Measurements from ENCODE around the gene FZD7. TPM values are rescaled to one million over a fixed set of nuclear protein-coding genes. Genes with fewer than 3 reads are reported as not detected.

Gene FZD7
- total RNA-seq, 1 donor from 2014 or later = 1.3 TPM

DNA sequence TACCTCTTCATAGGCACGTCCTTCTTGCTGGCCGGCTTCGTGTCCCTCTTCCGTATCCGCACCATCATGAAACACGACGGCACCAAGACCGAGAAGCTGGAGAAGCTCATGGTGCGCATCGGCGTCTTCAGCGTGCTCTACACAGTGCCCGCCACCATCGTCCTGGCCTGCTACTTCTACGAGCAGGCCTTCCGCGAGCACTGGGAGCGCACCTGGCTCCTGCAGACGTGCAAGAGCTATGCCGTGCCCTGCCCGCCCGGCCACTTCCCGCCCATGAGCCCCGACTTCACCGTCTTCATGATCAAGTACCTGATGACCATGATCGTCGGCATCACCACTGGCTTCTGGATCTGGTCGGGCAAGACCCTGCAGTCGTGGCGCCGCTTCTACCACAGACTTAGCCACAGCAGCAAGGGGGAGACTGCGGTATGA, 2.3 kb downstream of the FZD7 start:
- DNase-seq = no peak
- H3K27ac Mint-ChIP-seq = no peak overlapping the region
- H3K4me1 Mint-ChIP-seq = peaks cover 12% of the 10 kb centered on the region
- H3K4me3 Mint-ChIP-seq = no peak overlapping the region
- H3K27me3 Mint-ChIP-seq = peaks cover 43% of the 10 kb centered on the region
- intact Hi-C loops (cut with micrococcal nuclease) = loop anchor here (10.0 kb wide), 1 partner anchor 171 kb away; no protein-coding TSS in a partner anchor
- H3K9me3 Mint-ChIP-seq = no peaks in the 10 kb centered on the region
- H3K36me3 Mint-ChIP-seq (ENCODE audit: low read depth) = no peaks in the 10 kb centered on the region

GRCh38 chr2:202036601-202037037, 3.0 kb downstream of the FZD7 start:
- H3K4me3 Mint-ChIP-seq = no peak overlapping the region
- H3K27ac Mint-ChIP-seq = no peak overlapping the region
- intact Hi-C loops (cut with micrococcal nuclease) = loop anchor here (10.0 kb wide), 1 partner anchor 172 kb away; no protein-coding TSS in a partner anchor
- peaks cover 39% of the 10 kb centered on the region for H3K27me3 Mint-ChIP-seq
- no peaks in the 10 kb centered on the region for H3K9me3 Mint-ChIP-seq
- H3K36me3 Mint-ChIP-seq (ENCODE audit: low read depth) = no peaks in the 10 kb centered on the region
- H3K4me1 Mint-ChIP-seq = peaks cover 12% of the 10 kb centered on the region
- no peak for DNase-seq

- Mint-ChIP-seq H3K27ac (no peak overlapping the region), H3K4me1 (peaks cover 11% of the 10 kb centered on the region)
Observed at GRCh38 chr2:202037086-202037485, 3.4 kb downstream of the FZD7 start.

GRCh38 chr2:202038471-202039277, 5.0 kb downstream of the FZD7 start:
- no peaks in the 10 kb centered on the region for H3K36me3 Mint-ChIP-seq (ENCODE audit: low read depth)
- H3K27me3 Mint-ChIP-seq = peaks cover 34% of the 10 kb centered on the region
- no peak overlapping the region for H3K27ac Mint-ChIP-seq
- no peaks in the 10 kb centered on the region for H3K9me3 Mint-ChIP-seq
- peaks cover 3% of the 10 kb centered on the region for H3K4me1 Mint-ChIP-seq
- intact Hi-C loops (cut with micrococcal nuclease) = loop anchor here (10.0 kb wide), 1 partner anchor 174 kb away; no protein-coding TSS in a partner anchor
- DNase-seq = no peak
- no peak overlapping the region for H3K4me3 Mint-ChIP-seq

More at GRCh38 chr2:202037086-202037485, 3.4 kb downstream of the FZD7 start:
- H3K9me3 Mint-ChIP-seq = no peaks in the 10 kb centered on the region
- H3K27me3 Mint-ChIP-seq = peaks cover 38% of the 10 kb centered on the region
- H3K36me3 Mint-ChIP-seq (ENCODE audit: low read depth) = no peaks in the 10 kb centered on the region
- no peak for DNase-seq
- H3K4me3 Mint-ChIP-seq = no peak overlapping the region
- intact Hi-C loops (cut with micrococcal nuclease) = loop anchor here (10.0 kb wide), 1 partner anchor 172 kb away; no protein-coding TSS in a partner anchor

DNA sequence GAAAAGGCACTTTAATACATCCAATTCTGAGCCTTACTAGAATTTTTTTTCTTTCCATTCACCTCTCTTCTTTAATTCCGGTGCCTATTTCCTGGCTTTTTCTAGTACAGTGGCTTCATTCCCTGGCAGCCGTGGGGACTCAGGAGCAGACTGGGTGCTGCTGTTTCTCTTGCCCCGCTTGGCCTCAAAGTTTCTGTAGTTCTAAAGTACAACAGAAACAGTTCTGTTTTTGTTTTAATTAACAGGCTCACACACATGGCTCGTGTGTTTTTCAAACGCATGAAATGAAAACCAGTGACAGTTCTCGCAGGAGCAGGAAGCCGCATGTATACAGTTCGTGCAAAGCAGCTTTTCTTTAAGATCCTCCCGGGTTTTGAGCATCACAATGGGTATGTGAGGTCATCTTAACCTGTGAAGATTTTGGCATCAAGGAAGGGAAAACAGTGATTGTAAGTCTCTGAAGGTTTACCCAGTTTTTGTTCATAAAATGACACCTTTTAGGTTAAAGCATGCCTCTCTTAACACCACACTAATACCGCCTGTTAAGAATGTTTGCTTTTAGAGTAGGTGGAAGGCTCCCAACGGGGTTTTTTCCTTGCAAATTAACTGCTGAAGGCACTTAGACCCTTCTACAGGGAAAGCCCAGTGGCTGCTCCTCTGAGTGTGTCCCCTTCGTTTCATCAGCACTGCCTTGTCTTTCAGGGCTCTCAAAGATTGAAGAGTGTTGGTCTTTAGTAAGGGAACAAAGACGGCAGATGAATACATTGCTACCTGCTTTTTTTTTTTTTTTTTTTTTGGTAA, 5.8 kb downstream of the FZD7 start:
- DNase-seq = no peak
- H3K4me3 Mint-ChIP-seq = no peak overlapping the region
- no peaks in the 10 kb centered on the region for H3K9me3 Mint-ChIP-seq
- H3K36me3 Mint-ChIP-seq (ENCODE audit: low read depth) = no peaks in the 10 kb centered on the region
- peaks cover 37% of the 10 kb centered on the region for H3K27me3 Mint-ChIP-seq
- intact Hi-C loops (cut with micrococcal nuclease) = loop anchor here (10.0 kb wide), 1 partner anchor 175 kb away; no protein-coding TSS in a partner anchor
- no peak overlapping the region for H3K27ac Mint-ChIP-seq
- H3K4me1 Mint-ChIP-seq = peaks cover 3% of the 10 kb centered on the region

DNA sequence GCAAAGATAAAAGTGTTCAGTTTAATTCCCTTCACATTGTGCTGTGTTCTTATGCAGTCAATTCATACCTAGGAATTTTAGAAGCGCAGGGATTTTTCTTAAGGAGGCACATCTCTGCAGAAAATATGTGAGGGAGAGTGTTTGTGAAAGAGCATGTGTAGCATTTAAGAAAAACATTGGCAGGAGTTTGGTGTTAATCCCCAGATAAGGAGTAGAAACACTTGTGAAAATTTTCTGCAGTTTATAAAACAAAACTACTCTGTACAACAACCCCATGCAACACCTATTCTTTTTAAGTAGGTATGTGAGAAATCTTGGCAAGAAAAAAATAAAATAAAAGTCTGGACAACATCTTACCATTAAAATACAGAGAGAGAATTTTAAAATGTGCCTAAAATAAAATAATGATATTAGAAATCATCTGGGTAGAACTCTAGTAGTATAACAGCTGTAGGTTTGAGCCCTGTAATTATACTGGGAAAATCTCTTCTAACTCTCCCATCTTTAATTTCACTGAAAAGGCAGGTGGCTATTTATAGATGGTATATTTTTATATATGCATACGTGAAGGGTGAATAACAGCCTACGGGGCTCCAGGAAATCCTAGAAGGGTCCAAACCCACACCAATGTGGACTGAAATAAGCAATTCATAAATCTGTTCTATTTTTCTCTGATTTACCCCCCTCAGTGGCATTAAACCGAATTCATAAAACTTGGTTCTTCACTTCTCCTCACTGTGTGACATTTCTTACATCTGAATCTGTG, 6.6 kb downstream of the FZD7 start:
- Mint-ChIP-seq H3K9me3 (no peaks in the 10 kb centered on the region), H3K27ac (no peak overlapping the region), H3K4me3 (no peak overlapping the region), H3K36me3 (ENCODE audit: low read depth) (no peaks in the 10 kb centered on the region), H3K27me3 (peaks cover 40% of the 10 kb centered on the region), H3K4me1 (no peaks in the 10 kb centered on the region)
- intact Hi-C loops (cut with micrococcal nuclease) = no loop called here
- DNase-seq = no peak

- Mint-ChIP-seq H3K27me3 (peaks cover 50% of the 10 kb centered on the region), H3K27ac (no peak overlapping the region), H3K4me3 (no peak overlapping the region), H3K4me1 (no peaks in the 10 kb centered on the region), H3K36me3 (ENCODE audit: low read depth) (no peaks in the 10 kb centered on the region), H3K9me3 (no peaks in the 10 kb centered on the region)
- intact Hi-C loops (cut with micrococcal nuclease) = no loop called here
- DNase-seq = no peak
Observed at GRCh38 chr2:202042444-202042843, 8.8 kb downstream of the FZD7 start.

DNA sequence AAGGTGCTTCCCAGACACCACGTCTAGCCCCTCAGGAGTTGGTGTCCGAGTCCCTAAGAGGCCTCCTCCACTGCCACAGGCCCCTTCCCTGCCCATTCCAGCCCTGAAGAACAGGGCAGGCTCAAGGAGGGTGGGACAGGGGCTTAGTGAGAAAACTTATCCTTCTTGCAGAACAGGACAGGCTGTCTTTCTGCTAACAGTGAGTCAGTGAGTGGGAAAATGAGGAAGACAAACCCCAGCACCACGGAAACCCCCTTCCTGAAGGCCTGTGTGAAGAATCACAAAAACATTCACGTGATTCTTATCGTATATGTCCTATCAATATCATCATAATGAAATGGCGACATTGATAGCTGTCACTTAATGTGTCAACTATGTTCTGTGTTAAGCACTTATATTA, 9.8 kb downstream of the FZD7 start:
- no peak overlapping the region for H3K4me3 Mint-ChIP-seq
- H3K4me1 Mint-ChIP-seq = no peaks in the 10 kb centered on the region
- no peaks in the 10 kb centered on the region for H3K36me3 Mint-ChIP-seq (ENCODE audit: low read depth)
- no peaks in the 10 kb centered on the region for H3K9me3 Mint-ChIP-seq
- intact Hi-C loops (cut with micrococcal nuclease) = no loop called here
- no peak overlapping the region for H3K27ac Mint-ChIP-seq
- no peak for DNase-seq
- H3K27me3 Mint-ChIP-seq = peaks cover 49% of the 10 kb centered on the region

- H3K9me3 Mint-ChIP-seq = no peaks in the 10 kb centered on the region
- no peak overlapping the region for H3K4me3 Mint-ChIP-seq
- peaks cover 44% of the 10 kb centered on the region for H3K27me3 Mint-ChIP-seq
- intact Hi-C loops (cut with micrococcal nuclease) = no loop called here
- no peak overlapping the region for H3K27ac Mint-ChIP-seq
- no peaks in the 10 kb centered on the region for H3K36me3 Mint-ChIP-seq (ENCODE audit: low read depth)
- H3K4me1 Mint-ChIP-seq = no peaks in the 10 kb centered on the region
- DNase-seq = no peak
Observed at GRCh38 chr2:202044777-202045176, 11.1 kb downstream of the FZD7 start.

GRCh38 chr2:202046572-202046971, 12.9 kb downstream of the FZD7 start:
- Mint-ChIP-seq H3K4me3 (no peak overlapping the region), H3K9me3 (no peaks in the 10 kb centered on the region), H3K4me1 (no peaks in the 10 kb centered on the region), H3K36me3 (ENCODE audit: low read depth) (no peaks in the 10 kb centered on the region), H3K27ac (no peak overlapping the region), H3K27me3 (peaks cover 41% of the 10 kb centered on the region)
- no peak for DNase-seq
- intact Hi-C loops (cut with micrococcal nuclease) = no loop called here

GRCh38 chr2:202049092-202049728, 15.6 kb downstream of the FZD7 start:
- H3K27me3 Mint-ChIP-seq = peaks cover 44% of the 10 kb centered on the region
- intact Hi-C loops (cut with micrococcal nuclease) = no loop called here
- no peaks in the 10 kb centered on the region for H3K36me3 Mint-ChIP-seq (ENCODE audit: low read depth)

DNA sequence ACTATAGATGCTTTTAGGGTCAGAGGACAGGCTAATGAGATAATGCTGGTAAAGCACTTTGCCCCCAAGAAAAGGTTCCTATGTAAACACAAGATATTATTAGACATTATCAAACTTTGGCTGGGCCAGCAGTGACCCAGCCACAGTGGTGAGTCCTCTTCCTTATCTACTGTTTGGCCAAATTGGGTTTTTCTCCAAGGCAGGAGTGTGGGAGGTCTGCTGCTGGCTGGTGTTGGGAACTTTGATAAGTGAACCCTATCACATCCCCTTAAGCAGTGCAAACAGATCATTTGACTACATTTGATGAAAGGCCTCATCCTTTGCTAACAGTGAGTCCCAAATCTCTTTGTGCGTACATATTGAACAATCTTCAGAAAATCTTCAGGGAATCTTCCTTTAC, 16.2 kb downstream of the FZD7 start:
- Mint-ChIP-seq H3K27ac (no peak overlapping the region), H3K27me3 (peaks cover 40% of the 10 kb centered on the region), H3K4me1 (no peaks in the 10 kb centered on the region), H3K9me3 (no peaks in the 10 kb centered on the region), H3K4me3 (no peak overlapping the region), H3K36me3 (ENCODE audit: low read depth) (no peaks in the 10 kb centered on the region)
- no peak for DNase-seq
- intact Hi-C loops (cut with micrococcal nuclease) = no loop called here

More at GRCh38 chr2:202049092-202049728, 15.6 kb downstream of the FZD7 start:
- no peak overlapping the region for H3K27ac Mint-ChIP-seq
- H3K9me3 Mint-ChIP-seq = no peaks in the 10 kb centered on the region
- H3K4me3 Mint-ChIP-seq = no peak overlapping the region
- H3K4me1 Mint-ChIP-seq = no peaks in the 10 kb centered on the region
- DNase-seq = no peak

DNA sequence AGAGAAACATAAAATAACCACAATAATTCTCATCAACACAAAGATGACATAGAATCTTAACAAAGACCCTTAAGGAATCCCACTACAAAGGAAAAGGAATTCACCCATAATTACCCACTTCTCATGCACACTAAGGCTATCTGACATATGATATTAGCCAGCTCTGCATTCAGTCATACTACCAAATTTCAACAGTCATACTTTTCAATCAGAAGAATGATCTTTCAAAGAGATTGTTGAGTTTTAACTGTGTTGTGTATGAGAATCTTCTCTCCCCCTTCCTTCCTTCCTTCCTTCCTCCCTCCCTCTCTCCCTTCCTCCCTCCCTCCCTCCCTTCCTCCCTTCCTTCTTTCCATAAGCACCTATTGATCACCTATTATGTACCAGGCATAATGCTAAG, 17.0 kb downstream of the FZD7 start:
- H3K4me3 Mint-ChIP-seq = no peak overlapping the region
- intact Hi-C loops (cut with micrococcal nuclease) = no loop called here
- no peaks in the 10 kb centered on the region for H3K4me1 Mint-ChIP-seq
- no peak for DNase-seq
- no peaks in the 10 kb centered on the region for H3K36me3 Mint-ChIP-seq (ENCODE audit: low read depth)
- H3K27ac Mint-ChIP-seq = no peak overlapping the region
- H3K27me3 Mint-ChIP-seq = peaks cover 38% of the 10 kb centered on the region
- no peaks in the 10 kb centered on the region for H3K9me3 Mint-ChIP-seq
